Natural killer cell (primary cell): Measurements from ENCODE around the gene GABRA5. TPM values are rescaled to one million over a fixed set of nuclear protein-coding genes. Genes with fewer than 3 reads are reported as not detected.

Experiments
- total RNA-seq, 4 donors: library from RNA; stranded (reverse); fragments of 120-200 nt in 1 of 4; gene quantifications; one replicate each; pipeline versions ENCODE4 v1.2.3 to v1.2.4, GENCODE V29; 2013 to 2022

GABRA5 gene
- total RNA-seq, 3 donors from 2014 or later (not counting 1 experiment from before 2014, with no cell fraction given) = not detected

Other genes starting within 250 kb of the GABRA5 start
- gene GABRB3, start 94.0 kb upstream of the GABRA5 start, total RNA-seq = not detected
- not detected for gene GABRG3, start 104.1 kb downstream of the GABRA5 start, total RNA-seq